Measurements from ENCODE around the gene UNC13B. TPM values are rescaled to one million over a fixed set of nuclear protein-coding genes. Genes with fewer than 3 reads are reported as not detected.
"Not testable (repeated sequence)": the region's sequence is repeated elsewhere in the genome, so short reads cannot be mapped to it uniquely, and the experiment has no call there.

Gene UNC13B
- total RNA-seq, 5 donors from 2014 or later (not counting 1 experiment from before 2014, with no cell fraction given): 0.45 to 1.2 (median 0.72) TPM

GRCh38 chr9:35168963-35169362 is 7.2 kb downstream of the UNC13B start:
- H3K9me3 ChIP-seq: no peaks in the 10 kb centered on the region
- no peak for ATAC-seq (replicated peaks in 1 of 4)

DNA sequence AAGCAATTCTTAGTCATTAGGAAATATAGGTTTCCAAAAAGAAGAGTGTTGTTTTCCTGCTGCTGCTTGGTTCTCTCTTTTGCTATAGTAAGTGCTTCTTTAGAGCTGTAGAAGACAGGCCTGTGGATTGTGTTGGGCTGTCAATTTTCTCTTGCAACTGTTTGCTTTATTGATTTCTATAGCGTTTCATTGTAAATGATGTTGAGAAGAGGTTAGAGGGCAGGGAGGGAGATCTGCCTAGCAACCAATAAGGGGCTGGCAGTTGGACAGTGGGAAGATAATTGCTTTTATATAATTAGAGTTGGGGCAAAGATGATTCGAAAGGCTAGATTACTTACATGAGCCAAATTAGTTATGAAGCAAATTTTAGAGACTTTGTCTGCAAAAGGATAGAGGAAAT is 11.1 kb downstream of the UNC13B start:
- Histone ChIP-seq H3K4me1 (ENCODE audit: control insufficient read depth in 1 of 2, extremely low read depth in 1 of 2, insufficient read depth in 2 of 2, low read length in 2 of 2) (peaks cover 0 to 2% of the 10 kb centered on the region in 2 experiments), H3K27ac (ENCODE audit: low read length) (no peak overlapping the region), H3K36me3 (ENCODE audit: control insufficient read depth in 2 of 2, extremely low read depth in 1 of 2, insufficient read depth in 1 of 2, low read length in 1 of 2) (no peaks in the 10 kb centered on the region), H3K27me3 (replicated peaks in 1 of 2; ENCODE audit: control insufficient read depth in 2 of 2, extremely low read depth in 1 of 2, insufficient read depth in 2 of 2, low read length in 1 of 2) (peaks cover 0 to 3% of the 10 kb centered on the region in 2 experiments), H3K9me3 (no peaks in the 10 kb centered on the region), H3K4me3 (ENCODE audit: control insufficient read depth in 1 of 2, extremely low read depth in 1 of 2, low read length in 1 of 2) (no peak overlapping the region)
- Mint-ChIP-seq H3K4me1 (no peaks in the 10 kb centered on the region), H3K9me3 (no peaks in the 10 kb centered on the region), H3K36me3 (no peaks in the 10 kb centered on the region), H3K27me3 (peaks cover 8 to 14% of the 10 kb centered on the region in 2 donors), H3K4me3 (no peak overlapping the region), H3K27ac (no peak overlapping the region)
- ChIA-PET POLR2A (no interaction called here), CTCF (no interaction called here)
- DNase-seq: no peak
- WGBS (ENCODE audit: insufficient coverage): no CpG with 5 or more reads among the region's 2 CpGs
- no peak for ATAC-seq (replicated peaks in 1 of 4)

More at GRCh38 chr9:35168963-35169362, 7.2 kb downstream of the UNC13B start:
- Mint-ChIP-seq H3K27ac (no peak overlapping the region), H3K4me3 (no peak overlapping the region), H3K36me3 (no peaks in the 10 kb centered on the region), H3K4me1 (no peaks in the 10 kb centered on the region), H3K9me3 (no peaks in the 10 kb centered on the region), H3K27me3 (peaks cover 2 to 6% of the 10 kb centered on the region in 2 donors)
- ChIA-PET CTCF (no interaction called here), POLR2A (no interaction called here)
- WGBS (ENCODE audit: insufficient coverage): 86% methylated on average over 2 of the region's 6 CpGs
- Histone ChIP-seq H3K27me3 (replicated peaks in 1 of 2; ENCODE audit: control insufficient read depth in 2 of 2, extremely low read depth in 1 of 2, insufficient read depth in 2 of 2, low read length in 1 of 2) (no peaks in the 10 kb centered on the region), H3K36me3 (ENCODE audit: control insufficient read depth in 2 of 2, extremely low read depth in 1 of 2, insufficient read depth in 1 of 2, low read length in 1 of 2) (no peaks in the 10 kb centered on the region), H3K4me1 (ENCODE audit: control insufficient read depth in 1 of 2, extremely low read depth in 1 of 2, insufficient read depth in 2 of 2, low read length in 2 of 2) (peaks cover 0 to 2% of the 10 kb centered on the region in 2 experiments), H3K4me3 (ENCODE audit: control insufficient read depth in 1 of 2, extremely low read depth in 1 of 2, low read length in 1 of 2) (no peak overlapping the region), H3K27ac (ENCODE audit: low read length) (no peak overlapping the region)
- no peak for DNase-seq

GRCh38 chr9:35177520-35177919 is 15.7 kb downstream of the UNC13B start:
- Histone ChIP-seq H3K4me1 (ENCODE audit: control insufficient read depth in 1 of 2, extremely low read depth in 1 of 2, insufficient read depth in 2 of 2, low read length in 2 of 2) (peaks cover 0 to 2% of the 10 kb centered on the region in 2 experiments), H3K9me3 (no peaks in the 10 kb centered on the region), H3K4me3 (ENCODE audit: control insufficient read depth in 1 of 2, extremely low read depth in 1 of 2, low read length in 1 of 2) (no peak overlapping the region), H3K36me3 (ENCODE audit: control insufficient read depth in 2 of 2, extremely low read depth in 1 of 2, insufficient read depth in 1 of 2, low read length in 1 of 2) (no peaks in the 10 kb centered on the region), H3K27me3 (replicated peaks in 1 of 2; ENCODE audit: control insufficient read depth in 2 of 2, extremely low read depth in 1 of 2, insufficient read depth in 2 of 2, low read length in 1 of 2) (peaks cover 0 to 3% of the 10 kb centered on the region in 2 experiments), H3K27ac (ENCODE audit: low read length) (no peak overlapping the region)
- ChIA-PET POLR2A (no interaction called here), CTCF (no interaction called here)
- Mint-ChIP-seq H3K27me3 (peaks cover 6 to 14% of the 10 kb centered on the region in 2 donors), H3K4me3 (no peak overlapping the region), H3K9me3 (no peaks in the 10 kb centered on the region), H3K4me1 (no peaks in the 10 kb centered on the region), H3K36me3 (no peaks in the 10 kb centered on the region), H3K27ac (no peak overlapping the region)
- no peak for DNase-seq
- ATAC-seq (replicated peaks in 1 of 4): no peak

GRCh38 chr9:35179347-35180280 is 17.8 kb downstream of the UNC13B start:
- no peak overlapping the region for H3K27ac Mint-ChIP-seq
- ATAC-seq (replicated peaks in 1 of 4) (no peak), DNase-seq (no peak)
- H3K27ac ChIP-seq (ENCODE audit: low read length): no peak overlapping the region
- peaks cover 6 to 12% of the 10 kb centered on the region in 2 donors for H3K27me3 Mint-ChIP-seq
- peaks cover 0 to 3% of the 10 kb centered on the region in 2 experiments for H3K27me3 ChIP-seq (replicated peaks in 1 of 2; ENCODE audit: control insufficient read depth in 2 of 2, extremely low read depth in 1 of 2, insufficient read depth in 2 of 2, low read length in 1 of 2)
- H3K9me3 Mint-ChIP-seq: no peaks in the 10 kb centered on the region
- WGBS (ENCODE audit: insufficient coverage): no CpG with 5 or more reads among the region's 4 CpGs
- H3K4me3 ChIP-seq (ENCODE audit: control insufficient read depth in 1 of 2, extremely low read depth in 1 of 2, low read length in 1 of 2): no peak overlapping the region
- H3K4me1 ChIP-seq (ENCODE audit: control insufficient read depth in 1 of 2, extremely low read depth in 1 of 2, insufficient read depth in 2 of 2, low read length in 2 of 2): no peaks in the 10 kb centered on the region
- no peaks in the 10 kb centered on the region for H3K4me1 Mint-ChIP-seq
- no peaks in the 10 kb centered on the region for H3K36me3 ChIP-seq (ENCODE audit: control insufficient read depth in 2 of 2, extremely low read depth in 1 of 2, insufficient read depth in 1 of 2, low read length in 1 of 2)
- ChIA-PET CTCF (no interaction called here), POLR2A (no interaction called here)
- no peaks in the 10 kb centered on the region for H3K36me3 Mint-ChIP-seq
- H3K4me3 Mint-ChIP-seq: no peak overlapping the region
- no peaks in the 10 kb centered on the region for H3K9me3 ChIP-seq

DNA sequence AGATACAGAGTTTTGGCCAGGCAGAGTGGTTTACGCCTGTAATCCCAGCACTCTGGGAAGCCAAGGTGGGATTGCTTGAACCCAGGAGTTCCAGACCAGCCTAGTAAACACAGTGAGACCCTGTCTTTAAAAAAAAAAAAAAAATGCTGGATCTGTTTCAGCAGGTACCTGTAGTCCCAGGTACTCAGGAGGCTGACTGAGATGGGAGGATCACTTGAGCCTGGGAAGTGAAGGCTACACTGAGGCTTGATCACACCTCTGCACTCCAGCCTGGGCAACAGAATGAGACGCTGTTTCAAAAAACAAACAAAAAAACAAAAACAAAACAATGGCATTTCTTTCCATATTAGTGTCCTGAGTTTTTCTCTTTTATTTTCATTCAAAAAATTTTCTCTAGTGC is 19.0 kb downstream of the UNC13B start:
- Histone ChIP-seq H3K36me3 (ENCODE audit: control insufficient read depth in 2 of 2, extremely low read depth in 1 of 2, insufficient read depth in 1 of 2, low read length in 1 of 2) (no peaks in the 10 kb centered on the region), H3K4me1 (ENCODE audit: control insufficient read depth in 1 of 2, extremely low read depth in 1 of 2, insufficient read depth in 2 of 2, low read length in 2 of 2) (no peaks in the 10 kb centered on the region), H3K27ac (ENCODE audit: low read length) (no peak overlapping the region), H3K27me3 (replicated peaks in 1 of 2; ENCODE audit: control insufficient read depth in 2 of 2, extremely low read depth in 1 of 2, insufficient read depth in 2 of 2, low read length in 1 of 2) (peaks cover 0 to 3% of the 10 kb centered on the region in 2 experiments), H3K4me3 (ENCODE audit: control insufficient read depth in 1 of 2, extremely low read depth in 1 of 2, low read length in 1 of 2) (no peak overlapping the region), H3K9me3 (no peaks in the 10 kb centered on the region)
- H3K4me3 Mint-ChIP-seq: no peak overlapping the region
- ChIA-PET CTCF (no interaction called here), POLR2A (no interaction called here)
- H3K27me3 Mint-ChIP-seq: peaks cover 0 to 4% of the 10 kb centered on the region in 2 donors
- H3K4me1 Mint-ChIP-seq: no peaks in the 10 kb centered on the region
- WGBS (ENCODE audit: insufficient coverage): 91% methylated on average over 1 of the region's 2 CpGs
- no peak overlapping the region for H3K27ac Mint-ChIP-seq
- ATAC-seq (replicated peaks in 1 of 4) (no peak), DNase-seq (no peak)
- H3K36me3 Mint-ChIP-seq: no peaks in the 10 kb centered on the region
- no peaks in the 10 kb centered on the region for H3K9me3 Mint-ChIP-seq

DNA sequence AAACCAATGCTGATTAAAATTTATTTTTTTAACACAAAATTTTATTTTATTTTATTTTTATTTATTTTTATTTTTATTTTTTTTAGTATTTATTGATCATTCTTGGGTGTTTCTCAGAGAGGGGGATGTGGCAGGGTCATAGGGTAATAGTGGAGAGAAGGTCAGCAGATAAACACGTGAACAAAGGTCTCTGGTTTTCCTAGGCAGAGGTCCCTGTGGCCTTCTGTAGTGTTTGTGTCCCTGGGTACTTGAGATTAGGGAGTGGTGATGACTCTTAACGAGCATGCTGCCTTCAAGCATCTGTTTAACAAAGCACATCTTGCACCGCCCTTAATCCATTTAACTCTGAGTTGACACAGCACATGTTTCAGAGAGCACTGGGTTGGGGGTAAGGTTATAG is 20.6 kb downstream of the UNC13B start:
- H3K27me3 ChIP-seq (replicated peaks in 1 of 2; ENCODE audit: control insufficient read depth in 2 of 2, extremely low read depth in 1 of 2, insufficient read depth in 2 of 2, low read length in 1 of 2); DNase-seq; H3K9me3 ChIP-seq; H3K4me3 ChIP-seq (ENCODE audit: control insufficient read depth in 1 of 2, extremely low read depth in 1 of 2, low read length in 1 of 2); H3K27me3 Mint-ChIP-seq; H3K36me3 Mint-ChIP-seq; H3K27ac ChIP-seq (ENCODE audit: low read length); ATAC-seq (replicated peaks in 1 of 4); H3K4me1 Mint-ChIP-seq; H3K9me3 Mint-ChIP-seq; CTCF ChIA-PET; H3K36me3 ChIP-seq (ENCODE audit: control insufficient read depth in 2 of 2, extremely low read depth in 1 of 2, insufficient read depth in 1 of 2, low read length in 1 of 2); H3K4me1 ChIP-seq (ENCODE audit: control insufficient read depth in 1 of 2, extremely low read depth in 1 of 2, insufficient read depth in 2 of 2, low read length in 2 of 2); H3K4me3 Mint-ChIP-seq; POLR2A ChIA-PET; H3K27ac Mint-ChIP-seq: not testable (repeated sequence)
- no CpG with 5 or more reads among the region's 3 CpGs for WGBS (ENCODE audit: insufficient coverage)
